ENCODE data around the gene SUCNR1.
"Not testable (repeated sequence)": the region's sequence is repeated elsewhere in the genome, so short reads cannot be mapped to it uniquely, and the experiment has no call there.

DNA sequence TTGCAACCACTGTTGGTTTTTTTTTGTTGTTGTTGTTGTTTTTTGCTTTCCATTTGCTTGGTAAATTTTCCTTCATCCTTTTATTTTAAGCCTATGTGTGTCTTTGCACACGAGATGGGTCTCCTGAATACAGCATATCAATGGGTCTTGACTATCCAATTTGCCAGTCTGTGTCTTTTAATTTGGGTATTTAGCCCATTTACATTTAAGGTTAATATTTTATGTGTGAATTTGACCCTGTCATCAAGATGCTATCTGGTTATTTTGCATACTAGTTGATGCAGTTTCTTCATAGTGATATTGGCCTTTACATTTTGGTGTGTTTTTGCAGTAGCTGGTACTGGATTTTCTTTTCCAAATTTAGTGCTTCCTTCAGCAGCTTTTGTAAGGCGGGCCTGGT is 23.4 kb upstream of the SUCNR1 start:
- TF ChIP-seq EP300, CTCF, POLR2A (IDR thresholded peaks at IDR 0.05): not testable (repeated sequence)
